ENCODE data around the gene PNPLA2. TPM values are rescaled to one million over a fixed set of nuclear protein-coding genes. Genes with fewer than 3 reads are reported as not detected.

The PNPLA2 gene
- total RNA-seq, 4 donors from 2014 or later, result 16.9 to 96.2 (median 37.1) TPM

DNA sequence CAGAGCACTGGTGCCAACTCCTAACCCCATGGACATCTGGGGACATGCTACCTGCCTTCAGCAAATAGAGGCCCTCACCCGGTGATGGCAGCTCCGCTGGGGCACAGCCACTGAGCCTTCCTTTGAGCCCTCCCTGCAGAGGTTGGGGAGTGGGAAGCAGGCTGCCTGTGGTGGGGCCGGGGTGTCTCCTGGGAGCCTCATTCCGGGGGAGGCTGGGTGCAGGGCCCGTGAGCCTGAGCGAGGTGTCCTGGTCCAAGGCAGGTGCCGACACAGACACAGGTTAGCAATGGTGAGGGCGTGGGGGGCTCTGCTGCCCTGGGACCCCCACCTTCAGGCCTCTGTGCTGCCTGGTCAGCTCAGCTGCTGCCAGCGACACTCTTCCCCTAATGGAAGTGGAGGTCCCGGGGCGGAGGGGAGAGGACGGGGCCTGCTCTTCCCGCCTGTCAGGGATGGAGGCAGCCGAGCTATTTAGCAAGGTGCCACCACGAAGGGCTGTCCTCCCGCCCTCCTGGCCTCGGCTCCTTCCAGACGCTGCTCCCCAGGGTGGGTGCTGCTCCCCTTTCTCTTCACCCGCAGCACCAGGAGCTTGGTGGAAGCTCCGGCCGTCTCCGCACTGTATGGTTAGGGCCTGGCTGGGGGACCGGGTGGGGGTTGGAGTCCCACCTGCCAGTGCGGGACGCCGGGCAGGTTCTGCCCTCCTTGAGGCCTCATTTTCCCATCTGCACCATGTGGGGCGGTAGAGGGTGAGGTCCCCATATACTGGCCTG is 35.2 kb downstream of the PNPLA2 start:
- Histone ChIP-seq H3K9me3 (no peaks in the 10 kb centered on the region), H3K4me3 (no peak overlapping the region), H3K27ac (no peak overlapping the region), H3K36me3 (no peaks in the 10 kb centered on the region), H3K4me1 (peaks cover 5 to 20% of the 10 kb centered on the region in 2 donors), H3K27me3 (no peaks in the 10 kb centered on the region)
- no peak for DNase-seq
- intact Hi-C loops (cut with DNase I; ENCODE audit: low total_unique reads), result no loop called here
- TF ChIP-seq, protein P1, sequence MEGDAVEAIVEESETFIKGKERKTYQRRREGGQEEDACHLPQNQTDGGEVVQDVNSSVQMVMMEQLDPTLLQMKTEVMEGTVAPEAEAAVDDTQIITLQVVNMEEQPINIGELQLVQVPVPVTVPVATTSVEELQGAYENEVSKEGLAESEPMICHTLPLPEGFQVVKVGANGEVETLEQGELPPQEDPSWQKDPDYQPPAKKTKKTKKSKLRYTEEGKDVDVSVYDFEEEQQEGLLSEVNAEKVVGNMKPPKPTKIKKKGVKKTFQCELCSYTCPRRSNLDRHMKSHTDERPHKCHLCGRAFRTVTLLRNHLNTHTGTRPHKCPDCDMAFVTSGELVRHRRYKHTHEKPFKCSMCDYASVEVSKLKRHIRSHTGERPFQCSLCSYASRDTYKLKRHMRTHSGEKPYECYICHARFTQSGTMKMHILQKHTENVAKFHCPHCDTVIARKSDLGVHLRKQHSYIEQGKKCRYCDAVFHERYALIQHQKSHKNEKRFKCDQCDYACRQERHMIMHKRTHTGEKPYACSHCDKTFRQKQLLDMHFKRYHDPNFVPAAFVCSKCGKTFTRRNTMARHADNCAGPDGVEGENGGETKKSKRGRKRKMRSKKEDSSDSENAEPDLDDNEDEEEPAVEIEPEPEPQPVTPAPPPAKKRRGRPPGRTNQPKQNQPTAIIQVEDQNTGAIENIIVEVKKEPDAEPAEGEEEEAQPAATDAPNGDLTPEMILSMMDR (IDR thresholded peaks at IDR 0.05), result no peak
- no peak for TF ChIP-seq POLR2A (IDR thresholded peaks at IDR 0.05)

DNA sequence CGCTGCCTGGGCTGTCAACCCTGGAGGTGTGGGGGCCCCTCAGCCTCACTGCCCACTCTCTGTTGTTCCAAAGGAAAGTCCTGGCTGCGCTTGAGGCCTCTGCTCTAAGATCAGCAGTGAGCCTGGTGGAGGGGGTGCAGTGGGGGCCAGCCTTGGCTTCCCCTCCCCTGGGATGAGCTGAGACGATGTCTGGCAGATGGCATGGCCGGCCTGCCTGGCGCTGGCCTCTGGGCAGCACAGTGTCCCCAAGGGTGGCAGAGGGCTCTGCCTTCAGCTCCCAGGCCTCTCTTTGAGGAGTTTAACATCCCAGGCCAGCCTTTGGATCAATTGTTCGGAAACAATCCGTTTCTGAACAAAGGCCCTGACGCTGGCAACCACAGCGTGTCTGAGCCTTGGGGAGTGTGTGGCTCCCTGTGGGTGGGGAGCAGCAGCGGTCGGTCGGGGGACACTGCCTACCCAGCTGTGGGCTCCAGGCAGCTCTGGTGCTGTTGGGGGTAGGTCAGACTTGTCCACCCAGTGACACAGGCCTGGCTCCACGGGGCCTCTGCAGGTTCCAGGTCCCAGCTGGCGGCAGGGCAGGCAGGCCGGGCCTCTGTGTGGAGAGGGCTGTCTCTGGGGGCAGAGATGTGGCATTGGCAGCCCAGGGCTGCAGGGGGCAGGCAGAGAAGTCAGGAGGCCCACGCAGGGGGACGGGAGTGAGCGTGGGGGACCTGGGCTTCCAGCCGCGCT is 36.1 kb downstream of the PNPLA2 start:
- H3K4me3 ChIP-seq, result no peak overlapping the region
- H3K4me1 ChIP-seq, result peaks cover 0 to 13% of the 10 kb centered on the region in 2 donors
- H3K27ac ChIP-seq, result no peak overlapping the region
- intact Hi-C loops (cut with DNase I; ENCODE audit: low total_unique reads), result no loop called here
- no peaks in the 10 kb centered on the region for H3K9me3 ChIP-seq
- H3K27me3 ChIP-seq, result no peaks in the 10 kb centered on the region
- TF ChIP-seq, protein P1 (IDR thresholded peaks at IDR 0.05), result no peak
- TF ChIP-seq POLR2A (IDR thresholded peaks at IDR 0.05), result no peak
- no peak for DNase-seq
- H3K36me3 ChIP-seq, result no peaks in the 10 kb centered on the region

DNA sequence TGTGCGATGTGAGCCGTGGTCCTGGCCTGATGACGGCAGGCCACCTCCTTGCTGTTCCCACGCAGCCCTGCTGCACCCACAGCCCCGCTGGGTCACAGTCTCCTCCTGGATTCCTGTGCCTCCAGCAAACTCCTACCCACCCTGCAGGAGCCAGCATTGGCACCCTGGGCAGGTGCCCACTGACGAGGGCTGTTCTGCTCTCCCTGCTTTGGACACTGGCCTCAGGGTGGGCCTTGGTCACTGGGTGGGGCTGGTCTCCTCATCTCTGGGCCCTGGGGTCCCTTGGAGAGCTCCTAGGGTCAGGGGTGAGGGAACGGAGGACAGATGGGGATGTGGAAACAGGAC is 36.6 kb downstream of the PNPLA2 start:
- intact Hi-C loops (cut with DNase I; ENCODE audit: low total_unique reads), result no loop called here

DNA sequence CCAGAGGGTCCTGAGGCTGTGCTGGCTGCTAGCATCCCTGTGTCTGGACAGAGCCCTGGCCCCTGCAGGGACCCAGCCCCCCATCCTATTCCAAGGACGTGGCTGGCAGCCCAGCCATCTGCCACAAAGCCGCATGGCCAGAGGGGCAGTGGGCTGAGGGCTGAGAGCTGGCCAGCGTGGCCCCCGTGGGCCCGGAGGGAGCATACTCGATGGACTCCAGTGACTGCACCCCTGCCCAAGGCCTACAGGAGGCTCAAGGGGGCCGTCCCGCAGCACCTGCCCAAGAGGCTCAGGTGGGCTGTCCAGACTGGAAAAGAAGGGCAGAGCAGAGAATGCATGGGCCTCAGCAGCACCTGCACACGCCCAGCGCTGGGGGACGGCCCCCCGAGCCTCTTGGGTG is 37.1 kb downstream of the PNPLA2 start:
- no peak for DNase-seq
- Histone ChIP-seq H3K9me3 (no peaks in the 10 kb centered on the region), H3K36me3 (no peaks in the 10 kb centered on the region), H3K4me3 (no peak overlapping the region), H3K27ac (no peak overlapping the region), H3K4me1 (peaks cover 0 to 5% of the 10 kb centered on the region in 2 donors), H3K27me3 (no peaks in the 10 kb centered on the region)
- intact Hi-C loops (cut with DNase I; ENCODE audit: low total_unique reads), result no loop called here
- TF ChIP-seq, protein P1 (IDR thresholded peaks at IDR 0.05), result no peak
- TF ChIP-seq POLR2A (IDR thresholded peaks at IDR 0.05), result no peak

More for the DNA sequence above, 36.6 kb downstream of the PNPLA2 start:
- Histone ChIP-seq H3K27ac (no peak overlapping the region), H3K4me1 (peaks cover 0 to 8% of the 10 kb centered on the region in 2 donors), H3K9me3 (no peaks in the 10 kb centered on the region), H3K4me3 (no peak overlapping the region), H3K36me3 (no peaks in the 10 kb centered on the region), H3K27me3 (no peaks in the 10 kb centered on the region)
- TF ChIP-seq, protein P1 (IDR thresholded peaks at IDR 0.05), result no peak
- no peak for TF ChIP-seq POLR2A (IDR thresholded peaks at IDR 0.05)
- DNase-seq, result no peak

DNA sequence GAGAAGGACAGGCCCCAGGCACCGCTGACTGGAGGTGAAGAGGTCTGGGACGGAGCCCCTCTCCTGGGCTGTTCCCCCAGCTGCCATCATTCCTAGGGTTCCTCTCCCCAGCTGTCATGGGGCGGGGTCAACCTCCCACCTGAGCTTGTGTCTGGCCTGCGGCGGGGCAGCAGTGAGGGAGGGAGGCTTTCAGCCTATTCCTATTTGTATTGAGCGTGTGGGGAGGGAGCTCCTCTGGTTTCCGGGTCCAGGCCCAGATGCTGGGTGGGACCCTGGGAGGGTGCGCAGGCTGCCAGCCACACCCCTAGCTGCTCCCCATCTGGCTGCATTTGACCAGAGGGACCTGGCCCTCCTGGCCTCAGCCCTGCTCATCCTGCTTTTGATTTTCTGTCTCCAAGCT is 37.7 kb downstream of the PNPLA2 start:
- Histone ChIP-seq H3K27me3 (no peaks in the 10 kb centered on the region), H3K4me1 (no peaks in the 10 kb centered on the region), H3K36me3 (no peaks in the 10 kb centered on the region), H3K9me3 (no peaks in the 10 kb centered on the region), H3K4me3 (no peak overlapping the region), H3K27ac (no peak overlapping the region)
- no peak for TF ChIP-seq POLR2A (IDR thresholded peaks at IDR 0.05)
- TF ChIP-seq, protein P1 (IDR thresholded peaks at IDR 0.05), result no peak
- no peak for DNase-seq
- intact Hi-C loops (cut with DNase I; ENCODE audit: low total_unique reads), result no loop called here

All from uterus (tissue), 4 donors.